ENCODE data around the gene STX16.

Gene STX16

GRCh38 chr20:58608096-58608840, 42.8 kb upstream of the STX16 start:
- DNase-seq (ENCODE audit: low read depth) = no peak
- no peak overlapping the region for H3K4me3 ChIP-seq (ENCODE audit: low read length)
- no peak for TF ChIP-seq CTCF (conservative IDR thresholded peaks at IDR 0.05; ENCODE audit: low read length)

- H3K4me3 ChIP-seq (ENCODE audit: low read length) = no peak overlapping the region
- no peak for DNase-seq (ENCODE audit: low read depth)
- TF ChIP-seq CTCF (conservative IDR thresholded peaks at IDR 0.05; ENCODE audit: low read length) = no peak
These were observed 42.1 kb upstream of the STX16 start for GRCh38 chr20:58609026-58609425.

GRCh38 chr20:58610071-58610800, 40.8 kb upstream of the STX16 start:
- TF ChIP-seq CTCF (conservative IDR thresholded peaks at IDR 0.05; ENCODE audit: low read length) = no peak
- no peak for DNase-seq (ENCODE audit: low read depth)
- H3K4me3 ChIP-seq (ENCODE audit: low read length) = no peak overlapping the region

GRCh38 chr20:58610811-58611210, 40.3 kb upstream of the STX16 start:
- H3K4me3 ChIP-seq (ENCODE audit: low read length) = no peak overlapping the region
- DNase-seq (ENCODE audit: low read depth) = no peak
- no peak for TF ChIP-seq CTCF (conservative IDR thresholded peaks at IDR 0.05; ENCODE audit: low read length)

- no peak for DNase-seq (ENCODE audit: low read depth)
- H3K4me3 ChIP-seq (ENCODE audit: low read length) = no peak overlapping the region
- no peak for TF ChIP-seq CTCF (conservative IDR thresholded peaks at IDR 0.05; ENCODE audit: low read length)
These were observed 39.6 kb upstream of the STX16 start for GRCh38 chr20:58611236-58612030.

- H3K4me3 ChIP-seq (ENCODE audit: low read length) = no peak overlapping the region
- no peak for TF ChIP-seq CTCF (conservative IDR thresholded peaks at IDR 0.05; ENCODE audit: low read length)
- DNase-seq (ENCODE audit: low read depth) = no peak
These were observed 38.9 kb upstream of the STX16 start for GRCh38 chr20:58612121-58612691.
